Pericardium fibroblast (primary cell): ENCODE results near the gene HDGF. TPM values are rescaled to one million over a fixed set of nuclear protein-coding genes. Genes with fewer than 3 reads are reported as not detected.

Source experiments
- total RNA-seq: library from RNA; depleted of rRNA; stranded (reverse); fragments of >200 nt; gene quantifications from 2 replicates; pipeline ENCODE4 v1.2.3, GENCODE V29; 2015

Gene HDGF
- total RNA-seq: 120 and 124 TPM in 2 replicates

GRCh38 chr1:156751451-156751756 lies at the start of gene HDGF:
TSS of gene HDGF (minus strand) at chr1:156751675. CDS start at chr1:156751429, 246 bp downstream.

GRCh38 chr1:156767101-156767878 lies 15.8 kb upstream of the HDGF start, which contains the start of gene PRCC:
TSS of gene PRCC (plus strand) at chr1:156767535. CDS start at chr1:156767772, 237 bp downstream.

GRCh38 chr1:156740741-156741480 lies 10.6 kb downstream of the HDGF start, which contains the start of gene MRPL24:
TSS of gene MRPL24 (minus strand) at chr1:156741088. CDS start at chr1:156738704, 2,384 bp downstream.

GRCh38 chr1:156728599-156729462 lies 22.6 kb downstream of the HDGF start, which contains the start of gene ISG20L2:
TSS of gene ISG20L2 (minus strand) at chr1:156728766. CDS start at chr1:156727652, 1,114 bp downstream.

GRCh38 chr1:156727926-156728598 lies 23.4 kb downstream of the HDGF start, which contains the start of gene METTL25B:
TSS of gene METTL25B (plus strand) at chr1:156728469. CDS start at chr1:156729105, 636 bp downstream.

GRCh38 chr1:156705321-156705917 lies 46.1 kb downstream of the HDGF start, which contains the start of gene CRABP2:
TSS of gene CRABP2 (minus strand) at chr1:156705583. CDS start at chr1:156705446, 137 bp downstream.

Other genes with a start within 250 kb of the HDGF start
- gene IQGAP3, start 179.1 kb downstream of the HDGF start, total RNA-seq: 0.58 and 0.85 TPM in 2 replicates
- not detected in 2 replicates for gene TTC24, start 172.0 kb downstream of the HDGF start, total RNA-seq
- 61.6 and 67.2 TPM in 2 replicates for gene NAXE, start 159.9 kb downstream of the HDGF start, total RNA-seq
- 8.4 and 13.9 TPM in 2 replicates for gene GPATCH4, start 150.2 kb downstream of the HDGF start, total RNA-seq
- not detected in 2 replicates for gene HAPLN2, start 132.3 kb downstream of the HDGF start, total RNA-seq
- not detected in 2 replicates for gene BCAN, start 109.6 kb downstream of the HDGF start, total RNA-seq
- 10.2 and 26.6 TPM in 2 replicates for gene NES, start 74.3 kb downstream of the HDGF start, total RNA-seq
- 58.3 and 150 TPM in 2 replicates for gene CRABP2, start 46.1 kb downstream of the HDGF start, total RNA-seq
- 18.2 and 18.3 TPM in 2 replicates for gene METTL25B, start 23.2 kb downstream of the HDGF start, total RNA-seq
- gene ISG20L2, start 22.9 kb downstream of the HDGF start, total RNA-seq: 14.9 and 21.5 TPM in 2 replicates
- gene MRPL24, start 10.6 kb downstream of the HDGF start, total RNA-seq: 52.3 and 57.1 TPM in 2 replicates
- gene PRCC, start 15.9 kb upstream of the HDGF start, total RNA-seq: 30.3 and 42.1 TPM in 2 replicates
- 0.23 TPM in 1 of 2 replicates, not detected in the other for gene SH2D2A, start 65.2 kb upstream of the HDGF start, total RNA-seq
- gene INSRR, start 107.4 kb upstream of the HDGF start, total RNA-seq: not detected in 2 replicates
- not detected in 2 replicates for gene NTRK1, start 109.2 kb upstream of the HDGF start, total RNA-seq
- 20.1 and 23.8 TPM in 2 replicates for gene PEAR1, start 142.0 kb upstream of the HDGF start, total RNA-seq
- not detected in 2 replicates for gene LRRC71, start 169.0 kb upstream of the HDGF start, total RNA-seq